PC-3 (cell line): ENCODE data around the gene WSCD2.

Experiments
- CTCF ChIP-seq: fragments of 300-600 bp; sonication (generic); conservative IDR thresholded peaks from 2 replicates; pipeline ENCODE4 v1.5.1; 2017; ENCODE audit warnings: antibody characterized with exemption, low read depth, mild to moderate bottlenecking, low read length
- EZH2phosphoT487 ChIP-seq: fragments of 300-600 bp; sonication (generic); IDR thresholded peaks from 2 replicates; pipeline ENCODE4 v1.6.1; 2018; ENCODE audit warnings: mild to moderate bottlenecking, antibody characterized with exemption, low read length, borderline replicate concordance

GRCh38 chr12:108238474-108238873, 109.4 kb downstream of the WSCD2 start:
- TF ChIP-seq CTCF (no peak), EZH2phosphoT487 (no peak)
